Sigmoid colon (tissue), 7 donors: ENCODE data around the gene TAF11. TPM values are rescaled to one million over a fixed set of nuclear protein-coding genes. Genes with fewer than 3 reads are reported as not detected.

ENCODE experiments used
- DNase-seq: peaks from one replicate; pipeline ENCODE4 v3.0.0-alpha.2; 2019
- H3K27ac ChIP-seq, 4 donors: fragments of 200-600 bp; sonication (generic); one replicate each; pipeline ENCODE4 v1.5.1; 2016 to 2019; ENCODE audit warnings: mild to moderate bottlenecking in 1 of 4
- H3K27me3 ChIP-seq, 3 donors: fragments of 200-600 bp; sonication (generic); one replicate each; pipeline ENCODE4 v1.5.1; 2019; ENCODE audit warnings: mild to moderate bottlenecking in 1 of 3
- H3K36me3 ChIP-seq, 4 donors: fragments of 200-600 bp; sonication (generic); one replicate each; pipeline ENCODE4 v1.5.1; 2016 to 2019
- H3K4me1 ChIP-seq, 4 donors: fragments of 200-600 bp; sonication (generic); one replicate each; pipeline ENCODE4 v1.5.1; 2017 to 2019
- H3K4me3 ChIP-seq, 4 donors: fragments of 200-600 bp; sonication (generic); one replicate each; pipeline ENCODE4 v1.5.1; 2017 to 2019; ENCODE audit warnings: mild to moderate bottlenecking in 2 of 4, moderate library complexity in 1 of 4
- H3K9me3 ChIP-seq, 4 donors: fragments of 200-600 bp in 3 of 4; sonication (generic) in 3 of 4; one replicate each; pipeline versions ENCODE4 v1.5.1 to v1.6.1; 2013 to 2019
- CTCF ChIP-seq, 4 experiments: fragments of 450-650 bp in 3 of 4; fragments of 200-600 bp in 1 of 4; IDR thresholded peaks; one replicate each; pipeline ENCODE4 v1.5.1; 2016 to 2019; ENCODE audit warnings: antibody characterized with exemption in 4 of 4, mild to moderate bottlenecking in 3 of 4, moderate library complexity in 2 of 4
- EP300 ChIP-seq, 4 donors: sonication (generic); formaldehyde crosslinking; IDR thresholded peaks; one replicate each; pipeline ENCODE4 v1.6.1; 2017; ENCODE audit warnings: antibody characterized with exemption in 4 of 4
- POLR2A ChIP-seq, 2 donors: fragments of 450-650 bp; IDR thresholded peaks; one replicate each; pipeline ENCODE4 v1.6.1; 2016; ENCODE audit warnings: antibody characterized with exemption in 2 of 2, mild to moderate bottlenecking in 2 of 2, moderate library complexity in 2 of 2
- POLR2AphosphoS5 ChIP-seq, 4 donors: sonication (generic); formaldehyde crosslinking; IDR thresholded peaks; one replicate each; pipeline ENCODE4 v1.6.1; 2017; ENCODE audit warnings: antibody characterized with exemption in 4 of 4
- WGBS, 2 donors: extraction: QIAGEN DNeasy Blood & Tissue Kit; methylation state at CpG; one replicate each; pipeline ENCODE4 v1.1.7; 2013; 5-methylcytosine and 5-hydroxymethylcytosine counted together
- intact Hi-C: fragments of 100-400 bp; cut with DNase I; formaldehyde crosslinking; loops from one replicate; pipeline ENCODE4 v1.15.1; 2023
- polyA plus RNA-seq, 3 donors: library from polyadenylated mRNA; stranded (reverse); fragments of 200-250 nt; gene quantifications; one replicate each; pipeline ENCODE4 v1.2.3, GENCODE V29; 2013
- total RNA-seq, 4 donors: library from RNA; depleted of rRNA; stranded (reverse); fragments of >200 nt; gene quantifications; one replicate each; pipeline ENCODE4 v1.1.0, GENCODE V29; 2016
- donor health status: healthy with polysubstance abuse.
- donor health status: Bipolar disorder and iron deficiency.
- donor health status: healthy.

The TAF11 gene
- total and polyA plus RNA-seq, 7 donors = 31.0 to 47.9 (median 34.0) TPM

GRCh38 chr6:34909320-34909883 lies 21.6 kb upstream of the TAF11 start:
- DNase-seq = no peak
- no peak overlapping the region for H3K27ac ChIP-seq
- no peak overlapping the region for H3K4me3 ChIP-seq
- 90 to 93% methylated on average over 6 of the region's 6 CpGs for WGBS, 2 donors
- intact Hi-C loops = no loop called here
- peaks cover 0 to 9% (median 0%) of the 10 kb centered on the region in 4 donors for H3K4me1 ChIP-seq
- H3K36me3 ChIP-seq = no peaks in the 10 kb centered on the region
- no peaks in the 10 kb centered on the region for H3K9me3 ChIP-seq
- no peaks in the 10 kb centered on the region for H3K27me3 ChIP-seq
- TF ChIP-seq EP300 (IDR thresholded peaks at IDR 0.05) (no peak), POLR2AphosphoS5 (IDR thresholded peaks at IDR 0.05) (no peak), POLR2A (IDR thresholded peaks at IDR 0.05) (no peak), CTCF (IDR thresholded peaks at IDR 0.05) (no peak)

- no peaks in the 10 kb centered on the region for H3K27me3 ChIP-seq
- H3K4me3 ChIP-seq = no peak overlapping the region
- H3K9me3 ChIP-seq = no peaks in the 10 kb centered on the region
- 95 to 97% methylated on average over 3 of the region's 3 CpGs for WGBS, 2 donors
- DNase-seq = no peak
- intact Hi-C loops = no loop called here
- H3K4me1 ChIP-seq = peaks cover 0 to 6% (median 0%) of the 10 kb centered on the region in 4 donors
- TF ChIP-seq EP300 (IDR thresholded peaks at IDR 0.05) (no peak), POLR2AphosphoS5 (IDR thresholded peaks at IDR 0.05) (no peak), POLR2A (IDR thresholded peaks at IDR 0.05) (no peak), CTCF (IDR thresholded peaks at IDR 0.05) (no peak)
- no peak overlapping the region for H3K27ac ChIP-seq
- H3K36me3 ChIP-seq = no peaks in the 10 kb centered on the region
Observed at GRCh38 chr6:34908194-34908593, 20.4 kb upstream of the TAF11 start.

GRCh38 chr6:34906826-34907225 lies 19.0 kb upstream of the TAF11 start:
- DNase-seq = no peak
- Histone ChIP-seq H3K27ac (no peak overlapping the region), H3K36me3 (no peaks in the 10 kb centered on the region), H3K4me1 (peaks cover 0 to 6% (median 0%) of the 10 kb centered on the region in 4 donors), H3K27me3 (no peaks in the 10 kb centered on the region), H3K9me3 (no peaks in the 10 kb centered on the region), H3K4me3 (no peak overlapping the region)
- intact Hi-C loops = no loop called here
- TF ChIP-seq EP300 (IDR thresholded peaks at IDR 0.05) (no peak), POLR2AphosphoS5 (IDR thresholded peaks at IDR 0.05) (no peak), POLR2A (IDR thresholded peaks at IDR 0.05) (no peak), CTCF (IDR thresholded peaks at IDR 0.05) (no peak)
- 97% methylated on average over 2 of the region's 2 CpGs for WGBS, 2 donors

GRCh38 chr6:34904990-34905613 lies 17.3 kb upstream of the TAF11 start:
- no peak for DNase-seq
- no peaks in the 10 kb centered on the region for H3K27me3 ChIP-seq
- H3K4me1 ChIP-seq = no peaks in the 10 kb centered on the region
- H3K4me3 ChIP-seq = no peak overlapping the region
- no peaks in the 10 kb centered on the region for H3K36me3 ChIP-seq
- H3K27ac ChIP-seq = no peak overlapping the region
- no peak for TF ChIP-seq EP300 (IDR thresholded peaks at IDR 0.05)
- TF ChIP-seq CTCF (IDR thresholded peaks at IDR 0.05) = no peak
- TF ChIP-seq POLR2AphosphoS5 (IDR thresholded peaks at IDR 0.05) = no peak
- no peak for TF ChIP-seq POLR2A (IDR thresholded peaks at IDR 0.05)
- 84 to 90% methylated on average over 5 of the region's 5 CpGs for WGBS, 2 donors
- intact Hi-C loops = no loop called here
- H3K9me3 ChIP-seq = no peaks in the 10 kb centered on the region
